ENCODE results near the gene CFAP299. TPM values are rescaled to one million over a fixed set of nuclear protein-coding genes. Genes with fewer than 3 reads are reported as not detected.

Gene CFAP299
- polyA plus RNA-seq, 1 experiment: 3.3 TPM

DNA sequence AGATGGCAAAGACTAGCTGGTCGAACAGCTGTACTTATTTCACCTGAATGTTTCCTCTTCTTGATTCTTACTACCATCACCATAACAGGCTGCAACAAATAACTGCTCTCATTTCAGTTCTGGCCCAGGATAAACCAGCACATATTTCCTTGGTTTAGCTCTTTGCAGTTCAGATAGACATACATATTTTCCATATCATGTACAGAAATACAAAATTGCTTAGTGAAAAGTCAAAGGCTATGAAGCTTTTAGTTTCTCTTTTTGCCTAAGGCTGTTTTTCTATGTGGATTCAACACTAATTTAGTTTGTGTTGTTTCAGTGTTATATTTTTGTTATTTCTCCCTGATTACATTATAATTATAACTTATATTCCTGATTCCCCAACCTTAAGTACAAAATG is 591.4 kb downstream of the CFAP299 start:
- TF ChIP-seq, protein P1, sequence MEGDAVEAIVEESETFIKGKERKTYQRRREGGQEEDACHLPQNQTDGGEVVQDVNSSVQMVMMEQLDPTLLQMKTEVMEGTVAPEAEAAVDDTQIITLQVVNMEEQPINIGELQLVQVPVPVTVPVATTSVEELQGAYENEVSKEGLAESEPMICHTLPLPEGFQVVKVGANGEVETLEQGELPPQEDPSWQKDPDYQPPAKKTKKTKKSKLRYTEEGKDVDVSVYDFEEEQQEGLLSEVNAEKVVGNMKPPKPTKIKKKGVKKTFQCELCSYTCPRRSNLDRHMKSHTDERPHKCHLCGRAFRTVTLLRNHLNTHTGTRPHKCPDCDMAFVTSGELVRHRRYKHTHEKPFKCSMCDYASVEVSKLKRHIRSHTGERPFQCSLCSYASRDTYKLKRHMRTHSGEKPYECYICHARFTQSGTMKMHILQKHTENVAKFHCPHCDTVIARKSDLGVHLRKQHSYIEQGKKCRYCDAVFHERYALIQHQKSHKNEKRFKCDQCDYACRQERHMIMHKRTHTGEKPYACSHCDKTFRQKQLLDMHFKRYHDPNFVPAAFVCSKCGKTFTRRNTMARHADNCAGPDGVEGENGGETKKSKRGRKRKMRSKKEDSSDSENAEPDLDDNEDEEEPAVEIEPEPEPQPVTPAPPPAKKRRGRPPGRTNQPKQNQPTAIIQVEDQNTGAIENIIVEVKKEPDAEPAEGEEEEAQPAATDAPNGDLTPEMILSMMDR (IDR thresholded peaks at IDR 0.05; ENCODE audit: insufficient read depth, low read depth, low read length): no peak
- H3K27me3 ChIP-seq (ENCODE audit: control insufficient read depth, insufficient read depth, low read length): no peaks in the 10 kb centered on the region
- H3K36me3 ChIP-seq (ENCODE audit: control insufficient read depth, insufficient read depth, low read length): no peaks in the 10 kb centered on the region
- ChIA-PET CTCF (no interaction called here), POLR2A (no interaction called here)
- no peak for DNase-seq (ENCODE audit: low read depth)
- no peak overlapping the region for H3K4me3 ChIP-seq (ENCODE audit: low read depth, low read length)

DNA sequence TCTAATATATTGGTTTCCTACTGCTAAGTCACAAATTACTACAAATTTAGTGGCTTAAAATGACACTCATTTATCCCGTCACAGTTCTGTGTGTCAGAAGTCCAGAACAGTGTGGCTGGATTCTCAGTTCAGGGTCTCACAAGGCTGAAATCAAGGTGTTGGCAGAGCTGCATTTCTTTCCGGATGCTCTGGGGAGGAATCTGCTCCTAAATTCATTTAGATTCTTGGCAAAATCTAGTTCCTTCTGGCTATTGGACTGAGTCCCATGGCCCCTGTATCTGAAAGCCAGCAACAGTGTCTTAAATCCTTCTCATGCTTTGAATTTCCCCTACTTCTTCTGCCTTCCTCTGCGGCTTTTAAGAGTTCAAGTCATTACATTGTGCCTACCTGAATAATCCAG is 591.9 kb downstream of the CFAP299 start:
- Histone ChIP-seq H3K36me3 (ENCODE audit: control insufficient read depth, insufficient read depth, low read length) (no peaks in the 10 kb centered on the region), H3K4me3 (ENCODE audit: low read depth, low read length) (no peak overlapping the region), H3K27me3 (ENCODE audit: control insufficient read depth, insufficient read depth, low read length) (no peaks in the 10 kb centered on the region)
- ChIA-PET CTCF (no interaction called here), POLR2A (no interaction called here)
- DNase-seq (ENCODE audit: low read depth): no peak
- TF ChIP-seq, protein P1 (IDR thresholded peaks at IDR 0.05; ENCODE audit: insufficient read depth, low read depth, low read length): no peak

DNA sequence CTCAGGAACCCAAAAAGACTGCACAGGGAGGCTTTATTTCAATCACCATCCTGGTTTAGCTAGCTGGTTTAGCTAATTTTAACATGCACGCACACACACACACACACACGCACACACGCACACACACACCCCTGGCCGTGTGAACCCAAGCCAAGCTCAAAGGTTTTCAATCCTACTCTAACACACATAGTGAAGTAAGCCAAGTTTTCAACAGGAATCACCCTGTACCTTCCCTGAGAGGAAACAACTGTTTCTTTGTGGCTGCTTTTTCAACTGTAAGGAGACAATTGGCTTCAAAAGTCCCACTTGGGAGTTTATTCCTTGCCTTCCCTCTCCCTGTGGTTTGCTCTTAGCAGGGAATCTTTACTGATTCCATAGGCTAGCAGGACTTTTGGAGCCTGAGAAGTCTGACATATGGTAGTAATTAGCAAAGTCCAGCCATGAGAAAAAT is 596.1 kb downstream of the CFAP299 start:
- CTCF ChIA-PET: interaction anchor here (0.6 kb wide), 1 partner anchor 566 kb away, joined by 3 read pairs; no protein-coding TSS in a partner anchor
- POLR2A ChIA-PET: no interaction called here
- Histone ChIP-seq H3K27me3 (ENCODE audit: control insufficient read depth, insufficient read depth, low read length) (no peaks in the 10 kb centered on the region), H3K36me3 (ENCODE audit: control insufficient read depth, insufficient read depth, low read length) (no peaks in the 10 kb centered on the region), H3K4me3 (ENCODE audit: low read depth, low read length) (no peak overlapping the region)
- DNase-seq (ENCODE audit: low read depth): no peak
- TF ChIP-seq, protein P1 (IDR thresholded peaks at IDR 0.05; ENCODE audit: insufficient read depth, low read depth, low read length): no peak

DNA sequence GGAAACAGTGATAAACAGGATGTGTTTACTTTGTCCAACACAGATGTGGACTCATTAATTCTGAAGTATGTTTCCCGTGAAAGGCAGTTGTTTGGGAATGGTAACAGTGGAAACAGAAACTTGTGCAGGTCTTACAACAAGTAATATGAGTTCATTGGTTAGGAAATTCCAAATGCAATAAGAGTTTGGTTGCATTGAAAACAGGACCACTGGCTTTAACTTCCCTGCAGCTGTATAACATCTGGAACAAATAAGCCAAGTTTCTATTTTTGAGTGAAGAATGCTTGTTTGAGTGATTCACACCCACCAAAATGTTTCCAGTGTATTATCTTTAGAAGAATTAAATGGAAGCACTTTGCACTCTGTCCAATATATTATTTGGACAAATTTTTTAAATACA is 612.6 kb downstream of the CFAP299 start:
- peak; percentile 47 for DNase-seq (ENCODE audit: low read depth)
- TF ChIP-seq, protein P1 (IDR thresholded peaks at IDR 0.05; ENCODE audit: insufficient read depth, low read depth, low read length): no peak

DNA sequence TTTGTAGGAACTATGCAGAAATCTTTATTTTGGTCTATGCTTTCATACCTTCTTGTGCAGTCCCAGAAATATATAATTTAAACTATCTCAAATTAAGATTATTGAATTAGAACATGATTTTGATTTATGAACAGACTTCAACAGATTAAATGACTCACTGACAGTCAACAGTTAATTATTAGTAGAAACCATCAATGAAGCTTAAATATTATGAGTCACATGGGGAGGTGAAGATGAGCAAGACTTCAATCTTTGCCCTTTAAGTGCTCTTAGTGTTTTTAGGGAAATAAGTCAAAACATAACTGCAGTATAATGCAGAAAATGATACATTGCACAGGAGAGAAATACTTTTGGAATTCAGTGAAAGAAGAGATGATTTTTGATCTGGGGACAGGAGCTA is 613.5 kb downstream of the CFAP299 start:
- TF ChIP-seq, protein P1 (IDR thresholded peaks at IDR 0.05; ENCODE audit: insufficient read depth, low read depth, low read length): no peak
- Histone ChIP-seq H3K36me3 (ENCODE audit: control insufficient read depth, insufficient read depth, low read length) (no peaks in the 10 kb centered on the region), H3K27me3 (ENCODE audit: control insufficient read depth, insufficient read depth, low read length) (no peaks in the 10 kb centered on the region), H3K4me3 (ENCODE audit: low read depth, low read length) (no peak overlapping the region)
- no peak for DNase-seq (ENCODE audit: low read depth)
- ChIA-PET POLR2A (no interaction called here), CTCF (no interaction called here)

More for the DNA sequence above, 612.6 kb downstream of the CFAP299 start:
- Histone ChIP-seq H3K4me3 (ENCODE audit: low read depth, low read length) (no peak overlapping the region), H3K36me3 (ENCODE audit: control insufficient read depth, insufficient read depth, low read length) (no peaks in the 10 kb centered on the region), H3K27me3 (ENCODE audit: control insufficient read depth, insufficient read depth, low read length) (no peaks in the 10 kb centered on the region)
- ChIA-PET POLR2A (interaction anchor here (0.7 kb wide), 1 partner anchor 340 kb away, joined by 3 read pairs; no protein-coding TSS in a partner anchor), CTCF (no interaction called here)

All from BJ (cell line).